Stimulated activated CD4-positive, alpha-beta T cell treated with anti-CD3 and anti-CD28 coated beads, Interleukin-15, amount 100 ng/mL, for 24 hours (primary cell): ENCODE results near the gene AARSD1.
A peak's percentile ranks its signal among the peaks of the same experiment; 100 is the strongest.
"Not testable (repeated sequence)": the region's sequence is repeated elsewhere in the genome, so short reads cannot be mapped to it uniquely, and the experiment has no call there.

Source experiments
- DNase-seq: peaks from one replicate; pipeline ENCODE4 v3.0.0-alpha.2; 2020

Gene AARSD1

GRCh38 chr17:42964161-42964932 is at the start of gene AARSD1:
AARSD1 (minus strand) TSS chr17:42964454; CDS start chr17:42964440, 14 bp downstream.
- peak; percentile 93 for DNase-seq

- DNase-seq: no peak
Observed at GRCh38 chr17:43013296-43013695, 49.0 kb upstream of the AARSD1 start.

- DNase-seq: no peak
Observed at GRCh38 chr17:43011728-43012472, 47.6 kb upstream of the AARSD1 start.

- DNase-seq: no peak
Observed at GRCh38 chr17:43010667-43011308, 46.5 kb upstream of the AARSD1 start.

GRCh38 chr17:43006639-43007551 is 42.6 kb upstream of the AARSD1 start, which contains the start of gene IFI35:
IFI35 (plus strand) TSS chr17:43006784; CDS start chr17:43006948, 164 bp downstream.
- peak; percentile 90 for DNase-seq

GRCh38 chr17:43003542-43004172 is 39.4 kb upstream of the AARSD1 start:
- no peak for DNase-seq

- DNase-seq: not testable (repeated sequence)
Observed at GRCh38 chr17:43000894-43001293, 36.6 kb upstream of the AARSD1 start.

GRCh38 chr17:42999003-42999525 is 34.8 kb upstream of the AARSD1 start:
- no peak for DNase-seq

GRCh38 chr17:42997984-42998938 is 34.0 kb upstream of the AARSD1 start, which contains the start of gene RPL27:
RPL27 (plus strand) TSS chr17:42998419; CDS start chr17:42998751, 332 bp downstream.
- DNase-seq: peak; percentile 97

GRCh38 chr17:42997390-42997983 is 33.2 kb upstream of the AARSD1 start:
- DNase-seq: no peak

GRCh38 chr17:42993913-42994312 is 29.7 kb upstream of the AARSD1 start:
- not testable (repeated sequence) for DNase-seq

GRCh38 chr17:42992872-42993271 is 28.6 kb upstream of the AARSD1 start:
- no peak for DNase-seq

- no peak for DNase-seq
Observed at GRCh38 chr17:42991471-42991870, 27.2 kb upstream of the AARSD1 start.

GRCh38 chr17:42989726-42990652 is 25.7 kb upstream of the AARSD1 start:
- no peak for DNase-seq

- DNase-seq: no peak
Observed at GRCh38 chr17:42989141-42989540, 24.9 kb upstream of the AARSD1 start.

- DNase-seq: no peak
Observed at GRCh38 chr17:42985225-42985624, 21.0 kb upstream of the AARSD1 start.

- DNase-seq: no peak
Observed at GRCh38 chr17:42982266-42982665, 18.0 kb upstream of the AARSD1 start.

- DNase-seq: peak; percentile 85
Observed at GRCh38 chr17:42980766-42981397, 16.6 kb upstream of the AARSD1 start.
